Keratinocyte (primary cell): ENCODE results near the gene C4orf36. TPM values are rescaled to one million over a fixed set of nuclear protein-coding genes. Genes with fewer than 3 reads are reported as not detected.

Source experiments
- DNase-seq: peaks from one replicate; pipeline ENCODE4 v3.0.0-alpha.2; 2011; ENCODE audit warnings: low read depth, missing footprints, low spot score
- FAIRE-seq: peaks from 2 replicates; lab custom pipeline; 2011; peaks lifted over from hg19 to GRCh38; lab: Jason Lieb, UNC
- H2AFZ ChIP-seq: 2 replicates; pipeline ENCODE4 v1.6.0; 2012; ENCODE audit warnings: low read length, control low read depth, inconsistent platforms; ENCODE audit not compliant: control insufficient read depth
- H3K27ac ChIP-seq: 2 replicates; pipeline ENCODE4 v1.5.1; 2011; ENCODE audit warnings: low read length; ENCODE audit not compliant: control insufficient read depth, insufficient read depth
- H3K27me3 ChIP-seq: 3 replicates; pipeline ENCODE4 v1.6.0; 2011; ENCODE audit warnings: low read length; ENCODE audit not compliant: control insufficient read depth, insufficient read depth; ENCODE audit errors: extremely low read depth
- H3K36me3 ChIP-seq, 2 experiments: 2 replicates in 1 of 2; 3 replicates in 1 of 2; pipeline ENCODE4 v1.5.1; 2011; ENCODE audit warnings: low read length in 2 of 2, mild to moderate bottlenecking in 1 of 2; ENCODE audit not compliant: control insufficient read depth in 2 of 2, insufficient read depth in 2 of 2; ENCODE audit errors: extremely low read depth in 1 of 2
- H3K4me1 ChIP-seq: 3 replicates; pipeline ENCODE4 v1.5.1; 2011; ENCODE audit warnings: low read length; ENCODE audit not compliant: control insufficient read depth, insufficient read depth; ENCODE audit errors: extremely low read depth
- H3K4me2 ChIP-seq: 3 replicates; pipeline ENCODE4 v1.6.0; 2011; ENCODE audit warnings: low read depth, low read length; ENCODE audit not compliant: control insufficient read depth, insufficient read depth; ENCODE audit errors: extremely low read depth
- H3K4me3 ChIP-seq, 3 experiments: fragments of 200-600 bp in 1 of 3; sonication (generic) in 1 of 3; 2 replicates in 2 of 3; 3 replicates in 1 of 3; pipeline ENCODE4 v1.5.1; 2011 to 2016; ENCODE audit warnings: low read length in 3 of 3, mild to moderate bottlenecking in 3 of 3, control low read depth in 2 of 3, inconsistent platforms in 1 of 3, low read depth in 1 of 3, mixed read lengths in 1 of 3, mixed run types in 1 of 3, moderate library complexity in 1 of 3; ENCODE audit not compliant: control insufficient read depth in 2 of 3, insufficient read depth in 2 of 3; ENCODE audit errors: extremely low read depth in 1 of 3
- H3K79me2 ChIP-seq: 2 replicates; pipeline ENCODE4 v1.6.0; 2012; ENCODE audit warnings: low read length; ENCODE audit not compliant: control insufficient read depth, insufficient read depth
- H3K9ac ChIP-seq: 3 replicates; pipeline ENCODE4 v1.6.0; 2011; ENCODE audit warnings: low read length; ENCODE audit not compliant: control insufficient read depth, insufficient read depth; ENCODE audit errors: extremely low read depth
- H3K9me1 ChIP-seq: 3 replicates; pipeline ENCODE4 v1.6.0; 2011; ENCODE audit warnings: low read length; ENCODE audit not compliant: control insufficient read depth, insufficient read depth; ENCODE audit errors: extremely low read depth
- H3K9me3 ChIP-seq: 2 replicates; pipeline ENCODE4 v1.5.1; 2012; ENCODE audit warnings: low read depth, low read length; ENCODE audit not compliant: control insufficient read depth
- H4K20me1 ChIP-seq: 3 replicates; pipeline ENCODE4 v1.6.0; 2011; ENCODE audit warnings: low read length; ENCODE audit not compliant: control insufficient read depth, insufficient read depth; ENCODE audit errors: extremely low read depth
- EZH2 ChIP-seq: IDR thresholded peaks from one replicate; pipeline ENCODE4 v1.6.1; 2012; ENCODE audit warnings: inconsistent platforms, mild to moderate bottlenecking, low read length, moderate library complexity
- dilution Hi-C: fragments of 300-500 bp; cut with MboI; formaldehyde crosslinking; loops from one replicate; pipeline ENCODE4 v1.7.0; 2020; ENCODE audit warnings: low sequenced_read_pairs; ENCODE audit not compliant: extremely low pct_ligation_motif_present
- polyA plus RNA-seq, 5 experiments: library from polyadenylated mRNA; depleted of rRNA in 3 of 5; stranded (reverse) in 3 of 5; stranded (forward) in 1 of 5; unstranded in 1 of 5; fragments of >200 nt; gene quantifications; 1 replicate in 1 of 5; 2 replicates in 3 of 5; 3 replicates in 1 of 5; pipeline versions ENCODE4 v1.2.1 to v1.2.3, GENCODE V29; 2011 to 2012; ENCODE audit warnings: missing spikeins in 2 of 5, low read depth in 1 of 5, low replicate concordance in 1 of 5
- TF ChIP-seq, protein P1 (sequence below), 3 experiments: IDR thresholded peaks in 1 of 3; conservative IDR thresholded peaks in 1 of 3; optimal IDR thresholded peaks in 1 of 3; 2 replicates in 2 of 3; 3 replicates in 1 of 3; pipeline versions ENCODE3 to v1.5.1; 2011; ENCODE audit warnings: low read length in 3 of 3, mild to moderate bottlenecking in 3 of 3, moderate library complexity in 2 of 3, control low read depth in 1 of 3, inconsistent platforms in 1 of 3; ENCODE audit not compliant: insufficient read depth in 2 of 3; ENCODE audit errors: extremely low read depth in 1 of 3

Gene C4orf36
- polyA plus RNA-seq, 1 donor (not counting 4 experiments of a cell fraction or from before 2014, with no cell fraction given), result 1.2 TPM

DNA sequence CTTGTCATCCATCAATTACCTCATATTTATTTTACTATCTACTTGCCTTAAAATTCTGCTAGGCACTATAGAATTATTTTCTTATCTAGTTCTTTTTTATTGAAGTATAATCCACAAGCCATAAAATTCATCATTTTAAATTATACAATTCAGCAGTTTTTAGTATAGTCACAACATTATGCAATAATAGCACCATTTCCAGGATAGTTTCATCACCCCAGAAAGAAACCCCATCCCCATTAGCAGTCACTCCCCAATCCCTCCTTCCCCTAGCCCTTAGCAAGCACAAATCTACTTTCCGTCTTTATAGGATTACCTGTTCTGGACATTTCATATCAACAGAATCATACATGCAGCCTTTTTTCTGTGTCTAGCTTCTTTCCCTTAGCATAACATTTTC is 58.6 kb downstream of the C4orf36 start:
- Histone ChIP-seq H4K20me1 (no peaks in the 10 kb centered on the region), H3K27ac (no peak overlapping the region), H3K9me3 (no peaks in the 10 kb centered on the region), H3K4me3 (no peak overlapping the region), H3K4me1 (peaks cover 51% of the 10 kb centered on the region), H3K4me2 (no peak overlapping the region), H2AFZ (no peak overlapping the region), H3K36me3 (peaks cover 12 to 24% of the 10 kb centered on the region in 2 experiments), H3K79me2 (peaks cover 52% of the 10 kb centered on the region), H3K27me3 (no peaks in the 10 kb centered on the region), H3K9ac (no peak overlapping the region), H3K9me1 (peaks cover 2% of the 10 kb centered on the region)
- FAIRE-seq (no peak), DNase-seq (no peak)
- TF ChIP-seq, protein P1, sequence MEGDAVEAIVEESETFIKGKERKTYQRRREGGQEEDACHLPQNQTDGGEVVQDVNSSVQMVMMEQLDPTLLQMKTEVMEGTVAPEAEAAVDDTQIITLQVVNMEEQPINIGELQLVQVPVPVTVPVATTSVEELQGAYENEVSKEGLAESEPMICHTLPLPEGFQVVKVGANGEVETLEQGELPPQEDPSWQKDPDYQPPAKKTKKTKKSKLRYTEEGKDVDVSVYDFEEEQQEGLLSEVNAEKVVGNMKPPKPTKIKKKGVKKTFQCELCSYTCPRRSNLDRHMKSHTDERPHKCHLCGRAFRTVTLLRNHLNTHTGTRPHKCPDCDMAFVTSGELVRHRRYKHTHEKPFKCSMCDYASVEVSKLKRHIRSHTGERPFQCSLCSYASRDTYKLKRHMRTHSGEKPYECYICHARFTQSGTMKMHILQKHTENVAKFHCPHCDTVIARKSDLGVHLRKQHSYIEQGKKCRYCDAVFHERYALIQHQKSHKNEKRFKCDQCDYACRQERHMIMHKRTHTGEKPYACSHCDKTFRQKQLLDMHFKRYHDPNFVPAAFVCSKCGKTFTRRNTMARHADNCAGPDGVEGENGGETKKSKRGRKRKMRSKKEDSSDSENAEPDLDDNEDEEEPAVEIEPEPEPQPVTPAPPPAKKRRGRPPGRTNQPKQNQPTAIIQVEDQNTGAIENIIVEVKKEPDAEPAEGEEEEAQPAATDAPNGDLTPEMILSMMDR (optimal IDR thresholded peaks at IDR 0.05 in 1 of 3, IDR thresholded peaks at IDR 0.05 in 1 of 3, conservative IDR thresholded peaks at IDR 0.05 in 1 of 3; ENCODE audit: extremely low read depth in 1 of 3, insufficient read depth in 2 of 3, low read length in 3 of 3), result no peak
- TF ChIP-seq EZH2, result no peak
- dilution Hi-C loops, result no loop called here

DNA sequence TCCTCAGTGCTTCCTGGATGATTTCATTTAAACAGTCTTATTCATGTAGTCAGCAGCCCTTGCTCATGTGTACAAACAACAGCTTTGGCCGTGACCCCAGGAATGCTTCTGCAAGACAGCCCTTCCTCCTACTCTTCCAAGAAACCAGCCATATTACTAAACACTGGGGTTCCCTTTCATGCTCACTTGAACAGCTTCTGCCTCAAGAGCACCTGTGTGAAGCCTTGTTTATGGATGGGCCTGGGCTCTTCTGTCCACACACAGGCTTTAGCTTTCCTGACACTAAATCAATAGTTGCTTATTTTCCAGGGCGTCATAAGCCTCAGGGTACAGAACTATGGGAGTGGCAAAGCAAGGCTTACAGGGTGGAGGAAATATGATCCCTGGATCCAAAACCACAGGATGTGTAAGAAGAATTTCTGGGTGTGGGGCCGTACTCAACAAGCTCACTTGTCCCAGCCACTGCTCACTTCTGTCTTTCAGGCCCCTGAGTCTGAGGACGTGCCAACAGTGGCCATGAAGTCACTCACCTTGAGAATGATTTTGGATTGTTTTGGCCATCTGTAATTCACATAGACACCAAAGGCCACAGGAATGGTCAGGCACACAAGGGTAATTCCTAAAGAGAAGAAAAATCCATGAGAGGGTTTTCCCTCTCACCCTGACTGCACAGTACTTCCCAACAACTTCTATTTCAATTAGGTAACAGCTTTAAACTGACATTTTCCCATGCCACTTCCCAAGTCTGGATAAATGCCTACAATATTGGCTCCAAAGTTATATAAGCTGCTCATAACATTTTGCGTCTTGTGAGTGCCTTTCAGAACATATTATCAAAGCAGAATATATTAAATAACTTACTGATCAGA is 60.7 kb downstream of the C4orf36 start:
- peak; percentile 99 for FAIRE-seq
- dilution Hi-C loops, result no loop called here
- peaks cover 38% of the 10 kb centered on the region for H3K4me1 ChIP-seq
- H3K9me3 ChIP-seq, result no peaks in the 10 kb centered on the region
- H3K4me3 ChIP-seq, result peak overlapping the region in 1 of 3 experiments; percentile 16
- H3K4me2 ChIP-seq, result peak overlapping the region; percentile 76
- H3K27me3 ChIP-seq, result no peaks in the 10 kb centered on the region
- peaks cover 26 to 35% of the 10 kb centered on the region in 2 experiments for H3K36me3 ChIP-seq
- peaks cover 2% of the 10 kb centered on the region for H3K9me1 ChIP-seq
- no peak for TF ChIP-seq EZH2
- TF ChIP-seq, protein P1 (optimal IDR thresholded peaks at IDR 0.05 in 1 of 3, IDR thresholded peaks at IDR 0.05 in 1 of 3, conservative IDR thresholded peaks at IDR 0.05 in 1 of 3; ENCODE audit: extremely low read depth in 1 of 3, insufficient read depth in 2 of 3, low read length in 3 of 3), result no peak
- peak overlapping the region; percentile 71 for H3K9ac ChIP-seq
- peaks cover 47% of the 10 kb centered on the region for H3K79me2 ChIP-seq
- DNase-seq, result peak; percentile 84
- peak overlapping the region; percentile 95 for H3K27ac ChIP-seq
- H4K20me1 ChIP-seq, result no peaks in the 10 kb centered on the region
- peak overlapping the region; percentile 35 for H2AFZ ChIP-seq

Other genes with a start within 250 kb of the C4orf36 start
- 26.2 to 28.6 TPM (median 27.7 TPM) in 3 replicates for gene SLC10A6, start 43.0 kb downstream of the C4orf36 start, polyA plus RNA-seq
- 10.9 to 23.9 TPM (median 14.4 TPM) in 3 replicates for gene AFF1, start 42.6 kb upstream of the C4orf36 start, polyA plus RNA-seq